GM19463 (cell line): ENCODE measurements around the gene GDNF.

Experiments used
- ATAC-seq: cut with Tn5 transposase; IDR thresholded peaks from one replicate; pipeline ENCODE4 v1.9.1; 2021; ENCODE audit warnings: mild to moderate bottlenecking, moderate library complexity; ENCODE audit not compliant: unreplicated experiment

The GDNF gene

DNA sequence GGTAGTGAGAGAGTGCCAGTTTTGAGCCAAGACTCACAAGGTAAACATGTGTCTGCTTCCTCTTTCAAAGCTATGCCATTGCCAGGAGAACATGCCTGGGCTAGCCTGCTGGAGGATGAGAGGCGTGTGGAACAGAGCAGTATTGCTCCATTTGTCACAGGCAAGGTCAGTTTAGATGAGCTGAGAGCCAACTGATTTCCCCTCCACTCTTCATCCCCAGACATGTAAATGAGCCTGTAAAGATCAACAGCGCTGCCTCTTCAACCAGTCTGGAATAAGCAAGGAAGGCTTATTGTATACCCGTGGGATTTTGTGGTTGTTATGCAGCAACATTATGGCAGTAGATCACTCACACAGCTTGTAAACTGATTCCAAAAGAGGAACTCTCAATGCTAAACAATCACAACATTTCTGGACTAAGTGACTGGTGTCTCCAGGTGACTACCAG lies 8.2 kb upstream of the GDNF start:
- peak; percentile 87 for ATAC-seq

DNA sequence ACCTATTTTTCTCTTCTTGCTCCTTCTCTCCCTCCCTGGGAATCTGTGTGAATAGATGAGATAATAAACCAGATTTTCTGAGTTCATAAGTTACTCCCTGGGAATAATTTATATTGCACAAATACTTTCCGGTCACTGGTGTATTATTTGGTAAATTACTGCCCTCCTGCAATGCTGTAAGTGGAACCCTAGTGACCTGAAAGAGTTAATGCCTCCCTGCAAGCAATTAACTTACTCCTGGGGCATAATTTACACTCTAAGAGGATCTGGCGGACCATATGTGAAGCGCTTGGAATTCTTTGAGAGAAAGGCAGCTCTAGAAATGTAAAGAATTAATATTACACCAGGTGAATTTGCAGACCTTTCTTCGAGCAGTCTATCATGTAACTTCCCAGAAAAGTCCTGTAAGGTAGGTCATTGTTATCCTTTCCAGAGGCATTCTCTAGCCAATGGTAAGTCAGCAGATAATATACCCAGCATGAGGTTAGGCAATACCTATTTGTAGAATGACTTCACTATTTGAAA lies 7.0 kb upstream of the GDNF start:
- ATAC-seq: no peak

DNA sequence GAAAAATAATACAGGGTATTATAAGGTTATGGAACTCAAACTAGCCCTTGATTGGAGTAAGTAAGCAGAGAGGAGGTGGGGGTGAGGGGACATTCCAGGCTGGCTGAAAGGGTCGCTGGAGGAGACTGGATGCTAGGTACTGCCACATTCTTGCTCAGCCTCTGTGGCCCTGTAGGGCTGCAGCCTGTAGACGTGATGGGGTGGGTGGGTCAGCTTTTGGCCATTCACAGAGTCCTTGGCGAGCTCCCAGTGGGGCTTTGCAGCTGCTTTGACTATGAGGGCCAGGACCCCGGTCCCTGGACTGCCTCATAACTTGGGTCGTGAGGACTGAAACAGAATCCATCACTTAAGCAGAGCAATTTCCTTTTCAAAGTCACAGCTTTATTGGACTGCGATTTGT lies 4.2 kb upstream of the GDNF start:
- no peak for ATAC-seq

DNA sequence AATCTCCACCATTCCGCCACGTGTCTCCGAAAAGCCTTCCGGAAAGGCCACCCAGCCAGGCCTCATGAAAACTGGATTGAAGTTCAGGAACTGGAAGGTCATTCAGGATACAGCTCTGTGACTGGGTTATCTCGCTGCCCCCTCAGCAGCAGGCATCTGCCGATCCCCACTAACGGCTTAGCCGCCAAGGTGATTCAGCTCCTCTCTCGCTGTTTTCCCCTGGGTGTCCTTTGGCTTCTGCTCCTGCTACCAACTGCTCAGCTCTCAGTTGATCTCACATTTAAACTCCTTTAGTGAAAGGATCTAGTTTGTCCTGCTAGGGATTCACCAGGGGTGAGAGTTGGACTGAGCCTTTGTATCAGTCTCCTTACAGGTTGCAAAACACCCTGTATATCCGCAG lies 2.2 kb upstream of the GDNF start:
- no peak for ATAC-seq

DNA sequence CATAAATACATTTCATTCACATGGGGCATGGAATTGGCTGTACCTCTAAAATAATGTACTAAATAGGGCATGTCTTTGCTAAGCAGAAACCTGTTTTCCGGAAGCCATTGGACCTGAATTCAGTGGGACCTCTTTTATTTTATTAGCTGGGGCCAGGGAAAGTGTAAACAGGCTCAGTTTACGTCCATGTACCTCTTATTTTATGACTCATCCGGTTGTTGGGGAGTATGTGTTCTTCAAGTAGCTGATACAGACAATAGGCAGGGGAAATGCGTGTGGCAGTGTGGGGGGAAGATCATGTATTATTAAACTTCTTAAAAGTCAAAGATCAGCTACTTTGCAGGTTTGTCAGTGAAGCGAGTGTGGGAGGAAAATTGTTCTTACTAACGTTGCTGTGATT lies 1.4 kb upstream of the GDNF start:
- no peak for ATAC-seq

DNA sequence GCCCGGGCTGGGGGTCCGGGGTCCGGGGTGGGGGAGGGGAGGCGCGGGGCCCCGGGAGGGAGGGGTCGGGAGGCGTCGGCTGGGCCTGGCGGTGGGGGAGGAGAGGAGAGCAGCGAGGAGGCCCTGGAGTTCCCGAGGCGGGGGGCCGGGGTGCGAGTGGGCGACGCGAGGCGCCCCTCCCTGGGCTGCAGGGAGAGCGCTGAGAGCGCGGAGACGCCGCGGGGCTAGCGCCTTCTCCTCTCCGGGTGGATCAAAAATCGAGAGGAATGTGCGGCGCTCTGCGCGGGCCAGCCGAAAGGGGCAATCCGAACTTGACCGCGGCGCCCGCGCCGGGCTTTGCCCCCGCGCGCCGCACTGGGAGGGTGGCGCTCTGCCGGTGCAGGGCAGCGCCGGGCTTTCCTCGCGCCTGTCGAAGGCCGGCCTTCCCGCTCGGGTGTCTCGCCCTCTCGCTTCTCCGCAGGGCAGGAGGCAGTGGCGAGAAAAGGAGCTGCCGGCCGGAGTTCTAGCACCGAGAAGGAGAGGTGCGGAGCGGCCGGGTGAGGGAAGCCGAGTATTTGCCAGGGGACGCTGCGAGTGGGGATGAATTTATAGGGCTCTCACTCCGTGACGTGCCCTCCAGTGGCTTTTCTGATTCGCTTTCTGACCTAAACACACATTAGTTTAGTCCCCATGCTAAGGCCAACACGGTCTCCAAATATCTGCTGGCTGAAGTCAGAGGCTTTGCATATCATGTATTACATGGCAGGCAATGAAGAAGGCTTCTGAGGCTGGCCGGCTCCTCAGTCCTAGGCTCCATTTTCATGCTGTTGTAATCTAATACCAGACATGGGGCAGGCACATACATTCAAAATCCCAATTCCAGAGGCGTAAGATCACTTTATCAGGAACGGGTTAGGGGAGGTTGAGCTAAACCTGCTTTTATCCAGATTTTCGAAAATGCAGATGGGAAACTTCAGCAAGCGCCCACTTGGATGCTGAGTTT lies 503 bp upstream of the GDNF start:
- ATAC-seq: no peak

DNA sequence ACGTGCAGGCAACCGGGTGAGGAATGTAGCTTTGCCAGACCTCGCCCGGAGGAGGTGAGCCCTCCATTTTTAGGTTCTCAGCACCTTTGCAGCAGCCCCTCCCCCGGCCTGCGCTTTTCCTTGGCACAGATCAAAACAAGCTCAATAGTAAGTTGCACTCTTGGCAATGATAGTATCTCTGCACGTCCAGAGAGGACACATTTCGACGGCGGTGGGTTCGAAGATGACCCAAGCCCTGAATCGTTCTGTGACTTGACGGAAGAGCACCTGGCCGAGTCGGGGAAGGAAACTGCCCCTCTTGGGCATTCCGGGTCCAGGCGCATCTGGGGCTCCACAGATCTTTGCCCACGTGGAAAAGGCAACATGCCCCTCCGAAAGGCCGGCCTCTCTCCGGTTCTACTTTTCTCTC lies 904 bp downstream of the GDNF start:
- no peak for ATAC-seq

DNA sequence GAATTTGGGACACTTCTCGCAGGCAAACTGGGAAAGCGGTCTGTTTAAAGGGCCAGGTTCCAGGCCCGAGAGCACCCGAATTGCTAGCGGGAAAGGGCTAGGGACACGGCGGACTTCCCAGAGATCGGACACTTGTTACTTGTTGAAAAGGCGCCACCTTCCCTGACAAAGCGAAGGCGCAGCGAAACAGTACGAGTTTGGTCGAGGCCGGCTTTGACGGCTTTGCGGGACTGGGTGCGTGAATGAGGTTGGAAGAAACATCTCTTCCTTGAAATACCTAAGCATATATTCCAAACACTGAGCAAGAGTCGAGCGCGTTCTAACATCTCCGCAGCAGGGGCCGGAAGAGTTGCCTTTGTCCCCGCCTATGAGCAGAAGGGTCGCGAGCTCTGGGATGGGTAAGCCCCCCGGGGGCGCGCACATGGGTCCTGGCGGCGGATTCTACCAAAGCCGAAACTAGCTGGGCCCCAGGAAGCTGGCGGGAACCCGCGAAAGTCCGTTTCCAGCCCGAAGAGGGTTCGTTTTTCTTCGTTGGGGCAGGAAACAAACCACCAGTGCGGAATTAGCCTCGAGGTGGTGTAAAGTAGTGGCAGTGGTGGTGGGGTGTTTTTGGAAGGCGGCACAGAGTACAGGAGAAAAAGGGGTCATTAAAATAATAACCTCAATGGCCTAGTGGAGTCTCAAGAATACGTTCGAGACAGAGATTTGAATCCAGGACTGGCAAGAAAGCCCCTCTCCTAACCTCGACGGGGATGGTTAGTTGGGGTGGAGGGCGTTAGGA lies 1.5 kb downstream of the GDNF start:
- no peak for ATAC-seq

DNA sequence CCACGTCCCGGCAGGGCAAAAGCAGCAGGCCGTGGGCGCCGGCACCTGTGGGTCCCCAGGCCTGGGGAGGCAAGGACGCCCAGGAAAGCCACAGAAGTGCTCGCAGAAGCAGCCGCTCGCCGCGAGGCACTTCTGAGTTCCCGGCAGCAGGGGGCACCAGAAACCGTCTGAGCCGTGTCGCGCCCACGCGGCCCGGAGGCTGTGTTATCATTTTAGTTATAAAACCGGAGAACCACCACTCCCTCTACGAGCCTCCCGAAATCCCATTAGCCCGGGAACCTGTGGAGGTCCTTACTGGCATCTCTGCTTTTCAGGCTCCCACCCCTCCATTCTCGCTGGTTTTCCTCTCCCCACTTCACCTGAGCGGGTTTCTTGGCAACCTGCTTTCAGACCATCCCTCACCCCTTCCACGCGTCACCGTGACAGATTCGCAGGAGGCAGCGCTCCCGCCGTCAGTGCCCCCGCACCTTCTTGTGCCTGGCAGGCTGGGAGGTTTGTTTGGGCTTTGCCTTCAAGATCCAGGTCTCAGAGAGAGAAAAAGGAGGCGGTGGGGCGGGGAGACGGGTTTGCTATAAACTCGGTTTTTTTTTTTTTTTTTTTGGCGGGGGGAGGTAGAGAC lies 2.3 kb downstream of the GDNF start:
- ATAC-seq: no peak

DNA sequence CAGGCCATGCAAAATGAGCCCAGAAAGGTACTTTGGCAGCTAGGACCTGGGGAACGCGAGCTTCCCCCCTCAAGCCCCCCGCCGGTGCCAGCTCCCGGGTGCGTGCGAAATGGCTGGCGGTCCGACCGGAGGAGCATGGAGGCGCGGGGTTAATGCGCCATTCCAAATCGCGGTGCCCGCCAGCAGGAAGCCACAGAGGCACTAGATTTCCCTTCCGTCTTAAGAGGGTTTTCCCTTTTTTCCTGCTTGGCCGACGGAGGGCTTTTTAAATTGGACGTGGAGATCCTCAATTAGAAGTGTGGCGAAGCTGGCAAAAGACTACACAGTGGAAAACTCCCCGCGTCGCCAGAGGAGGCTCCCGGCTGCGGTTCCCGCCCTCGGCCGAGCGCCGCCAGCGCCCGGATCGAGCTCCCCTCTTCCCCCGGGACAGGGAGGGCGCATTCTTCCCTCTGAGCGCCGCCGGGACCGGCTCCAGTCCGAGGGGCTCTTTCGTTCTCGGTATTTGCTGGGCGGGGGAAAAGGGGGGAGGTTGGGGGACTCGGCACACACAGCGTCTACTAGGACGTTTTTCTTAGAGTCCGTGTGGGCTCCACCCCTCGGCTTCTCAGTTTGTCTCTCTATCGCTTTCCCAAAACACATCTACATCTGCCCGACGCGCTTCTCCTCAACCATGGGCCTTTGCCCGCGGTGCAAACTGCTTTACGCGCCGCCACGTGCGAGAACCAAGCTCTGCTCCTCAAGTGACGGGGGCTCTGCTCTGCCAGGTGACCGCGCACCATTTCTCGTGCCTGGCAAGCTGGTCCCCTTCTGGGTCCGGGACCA lies 3.0 kb downstream of the GDNF start:
- no peak for ATAC-seq

DNA sequence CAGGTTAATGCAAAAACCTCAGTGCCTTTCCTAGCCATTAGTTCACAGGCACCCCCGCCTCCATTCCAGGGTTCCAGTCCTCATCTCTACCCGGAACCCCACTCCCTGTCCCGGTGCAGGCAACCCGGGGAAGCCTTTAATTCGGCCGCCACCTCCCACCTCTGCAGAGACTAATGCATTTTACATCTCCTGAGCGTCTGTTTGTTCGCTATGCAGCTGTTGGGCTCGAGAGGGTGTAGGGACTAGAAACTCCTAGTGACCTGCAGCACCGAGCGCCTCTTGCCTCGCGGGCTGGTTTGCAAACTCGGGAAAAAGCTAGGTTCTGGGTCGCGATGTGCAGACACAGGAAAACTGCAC lies 3.6 kb downstream of the GDNF start:
- ATAC-seq: no peak

DNA sequence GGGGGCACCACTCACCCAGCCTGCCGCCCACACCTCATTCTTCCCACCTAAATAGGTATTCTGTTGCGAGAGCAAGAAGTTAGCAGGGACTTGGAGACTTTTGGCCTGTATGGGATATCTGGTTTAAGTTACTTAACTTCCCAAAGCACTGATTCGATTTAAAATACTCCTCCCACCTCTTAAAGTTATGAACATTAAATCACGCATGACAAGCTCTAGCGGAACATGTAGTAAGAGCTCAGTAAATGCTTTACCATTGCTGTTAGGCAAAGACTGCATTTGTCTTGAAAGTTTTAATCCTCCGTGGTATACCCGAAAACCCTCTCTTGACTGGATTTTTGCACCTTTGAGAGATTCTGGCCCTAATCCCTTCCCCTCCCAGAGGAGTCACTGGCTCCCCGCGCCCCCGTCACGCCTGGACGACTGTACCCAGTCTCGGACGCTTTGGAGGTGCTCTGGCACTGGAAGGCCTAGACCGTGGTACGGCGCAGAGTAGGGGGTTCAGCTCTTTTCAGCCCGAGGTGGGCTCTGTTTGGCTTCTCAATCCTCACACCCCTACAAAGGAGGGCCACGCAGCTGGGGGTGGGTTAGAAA lies 4.4 kb downstream of the GDNF start:
- ATAC-seq: no peak

DNA sequence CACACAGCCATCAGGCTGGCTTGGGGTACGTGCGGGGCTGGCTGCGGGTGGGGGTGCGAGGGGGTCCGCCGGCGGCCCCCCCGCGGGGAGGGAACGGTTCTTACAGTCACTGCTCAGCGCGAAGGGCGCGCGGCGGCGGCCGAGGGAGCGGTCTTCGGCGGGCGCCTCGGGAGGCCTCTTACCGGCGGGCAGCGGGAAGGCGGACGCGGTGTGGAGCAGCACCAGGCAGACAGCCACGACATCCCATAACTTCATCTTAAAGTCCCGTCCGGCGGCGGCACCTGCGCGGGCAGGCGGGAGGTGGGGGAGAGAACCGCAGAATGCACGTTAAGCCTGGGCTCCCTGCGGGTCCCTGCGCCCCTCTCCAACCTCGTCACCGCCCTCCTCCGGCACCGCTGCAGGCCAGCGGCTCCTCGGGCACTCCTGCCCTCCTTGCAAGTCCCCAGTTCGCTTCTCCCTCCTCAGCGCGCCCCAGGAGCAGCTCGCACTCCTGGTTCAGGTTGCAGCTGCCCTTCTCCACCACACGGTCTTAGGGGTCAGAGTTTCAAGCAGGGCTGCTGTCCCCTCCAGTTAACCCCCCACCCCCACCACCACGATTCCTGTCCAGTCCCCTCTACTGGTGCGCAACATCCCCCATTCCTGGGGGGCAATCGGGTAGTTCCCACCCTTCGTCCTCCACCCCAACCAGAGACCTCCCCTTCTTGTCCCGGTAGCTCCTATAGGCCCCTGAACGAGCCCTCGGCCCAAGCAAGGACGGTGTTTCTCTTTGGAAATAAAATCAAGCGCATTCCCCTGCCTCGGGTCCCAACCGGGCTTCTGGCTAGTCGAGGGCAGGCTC lies 5.1 kb downstream of the GDNF start:
- no peak for ATAC-seq

DNA sequence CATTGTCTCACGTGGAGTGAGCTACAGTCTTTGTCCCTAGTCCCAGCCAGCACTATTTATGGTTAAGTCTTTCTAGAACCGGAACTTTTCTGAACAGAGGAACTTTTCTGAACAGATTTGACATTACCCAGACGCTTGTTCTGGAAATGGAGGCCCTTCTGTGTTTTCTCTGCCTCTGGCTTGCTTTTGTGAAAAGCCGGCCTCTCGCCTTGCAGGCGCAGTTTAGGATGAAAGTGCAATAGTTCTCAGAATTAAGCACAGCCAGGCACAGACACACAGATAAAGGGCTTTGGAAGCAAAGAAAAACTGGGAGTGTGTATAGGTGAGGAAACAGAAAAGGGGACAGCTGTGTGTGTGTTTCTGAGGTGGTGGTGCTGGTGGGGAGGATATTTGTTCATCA lies 5.9 kb downstream of the GDNF start:
- ATAC-seq: no peak

DNA sequence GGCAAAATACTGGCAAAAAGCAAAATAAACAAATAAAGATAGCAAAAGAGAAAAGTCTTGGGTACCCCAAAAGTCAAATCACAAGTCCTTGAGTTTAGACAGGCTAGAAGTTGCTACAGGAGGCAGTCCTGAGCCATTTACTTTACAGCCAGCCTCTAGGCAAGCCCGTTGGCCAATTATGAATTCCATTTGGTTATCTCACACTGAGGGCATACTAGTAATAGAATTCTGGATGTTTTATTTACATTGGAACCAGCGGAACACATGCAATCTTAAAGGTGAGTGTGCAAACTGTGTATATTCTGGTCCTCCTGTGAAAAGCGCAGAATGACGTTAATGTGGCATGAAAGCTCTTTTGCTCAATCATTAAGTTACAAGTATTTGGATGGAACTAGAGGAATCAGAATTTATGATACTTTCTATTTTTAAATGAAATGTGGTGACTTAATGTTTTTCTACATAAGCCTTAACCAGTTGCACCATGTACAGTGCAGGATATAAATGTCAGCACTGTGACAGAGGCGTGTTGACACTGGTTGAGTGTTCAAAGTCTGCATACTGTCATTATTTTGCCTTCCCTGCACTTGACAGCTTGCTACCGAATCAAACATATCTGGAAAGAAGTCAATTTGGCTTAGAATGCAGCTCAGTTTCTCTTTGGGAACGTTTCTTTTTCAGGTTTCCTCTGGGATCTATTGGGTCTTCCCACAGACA lies 7.9 kb downstream of the GDNF start:
- no peak for ATAC-seq

DNA sequence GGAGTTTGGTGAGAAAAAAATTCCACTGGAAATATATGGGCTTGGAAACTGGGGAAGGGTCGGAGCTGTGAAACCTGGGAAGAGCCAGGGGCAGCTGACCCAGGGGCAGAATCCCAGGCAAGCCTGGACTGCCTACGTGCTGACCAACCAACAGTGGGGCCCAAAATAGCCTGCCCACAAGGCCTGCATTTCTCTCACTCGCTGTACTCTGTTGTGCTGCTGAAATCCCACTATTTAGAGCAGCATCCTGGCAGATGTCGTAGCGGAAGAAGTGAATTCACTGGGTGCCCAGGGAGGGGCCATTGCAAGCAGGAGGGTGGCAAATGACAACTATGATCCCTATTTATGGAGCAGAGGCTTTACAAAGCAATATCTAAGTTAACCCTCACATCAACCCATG lies 9.5 kb downstream of the GDNF start:
- ATAC-seq: no peak

DNA sequence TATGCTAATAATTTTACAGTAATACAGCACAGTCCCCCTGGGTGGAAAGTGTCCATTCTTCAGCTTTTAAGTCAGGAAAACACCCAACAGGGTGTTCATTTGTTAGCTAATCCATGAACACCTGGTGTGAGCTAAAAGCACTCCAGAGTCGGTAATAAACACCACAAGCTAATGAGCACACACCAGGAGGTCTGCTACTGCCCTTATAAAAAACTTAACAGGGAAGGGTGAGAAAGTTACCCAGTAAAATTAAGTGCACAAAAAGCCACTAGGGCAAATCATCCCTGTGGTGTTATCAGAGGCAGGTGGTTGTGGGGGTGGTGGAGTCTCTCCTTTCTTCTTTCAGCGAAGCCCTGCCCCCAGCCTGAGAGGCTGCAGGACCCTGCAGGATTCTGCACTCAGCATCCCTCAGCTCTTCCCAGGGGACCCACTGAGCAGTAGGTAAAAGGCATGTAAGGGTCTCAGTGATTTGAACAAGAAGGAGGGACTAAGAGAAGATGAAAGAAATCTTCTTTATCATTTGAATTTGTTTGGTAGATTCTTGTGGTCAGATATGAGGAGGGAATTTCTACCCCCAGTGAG lies 14.4 kb downstream of the GDNF start:
- ATAC-seq: no peak

DNA sequence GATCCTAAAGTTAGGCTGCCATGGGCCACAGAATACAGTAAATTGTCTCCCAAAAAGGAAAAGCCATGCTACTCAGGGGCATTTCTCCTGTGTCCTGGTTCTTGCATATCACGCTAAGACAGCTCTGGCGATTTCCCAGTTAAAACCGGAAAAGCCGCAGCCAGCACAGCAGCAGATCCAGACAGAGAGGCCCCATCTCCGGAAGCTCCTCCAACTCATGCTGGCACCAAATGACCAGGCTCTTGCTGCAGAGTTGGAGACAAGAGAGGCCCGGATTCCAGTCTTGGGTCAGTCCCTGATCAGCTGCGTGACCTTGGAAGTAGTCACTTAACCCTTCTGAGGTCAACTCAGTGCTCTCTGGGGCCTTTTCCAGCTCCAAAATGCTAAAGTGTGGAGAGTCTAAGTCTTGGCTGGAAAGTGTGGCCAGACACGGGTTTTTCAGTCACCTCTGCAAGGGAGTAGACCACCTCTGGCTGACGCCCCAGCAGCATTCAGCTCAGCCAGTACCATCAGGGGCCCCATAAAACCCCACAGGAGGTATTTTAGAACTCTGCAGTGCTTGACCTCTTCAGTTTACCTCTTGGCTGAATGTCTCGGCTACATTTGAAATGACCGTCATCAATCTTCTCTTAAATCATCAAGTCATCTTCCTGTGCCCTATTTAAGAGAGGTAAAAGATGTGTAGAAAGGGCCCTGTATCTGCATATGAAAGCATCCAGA lies 16.2 kb downstream of the GDNF start:
- ATAC-seq: no peak
